HG03442 (cell line): ENCODE data around the gene KRTAP5-5.

ENCODE experiments used
- ATAC-seq: cut with Tn5 transposase; IDR thresholded peaks from one replicate; pipeline ENCODE4 v1.9.1; 2021; ENCODE audit warnings: mild to moderate bottlenecking, moderate library complexity; ENCODE audit not compliant: unreplicated experiment

KRTAP5-5 gene

DNA sequence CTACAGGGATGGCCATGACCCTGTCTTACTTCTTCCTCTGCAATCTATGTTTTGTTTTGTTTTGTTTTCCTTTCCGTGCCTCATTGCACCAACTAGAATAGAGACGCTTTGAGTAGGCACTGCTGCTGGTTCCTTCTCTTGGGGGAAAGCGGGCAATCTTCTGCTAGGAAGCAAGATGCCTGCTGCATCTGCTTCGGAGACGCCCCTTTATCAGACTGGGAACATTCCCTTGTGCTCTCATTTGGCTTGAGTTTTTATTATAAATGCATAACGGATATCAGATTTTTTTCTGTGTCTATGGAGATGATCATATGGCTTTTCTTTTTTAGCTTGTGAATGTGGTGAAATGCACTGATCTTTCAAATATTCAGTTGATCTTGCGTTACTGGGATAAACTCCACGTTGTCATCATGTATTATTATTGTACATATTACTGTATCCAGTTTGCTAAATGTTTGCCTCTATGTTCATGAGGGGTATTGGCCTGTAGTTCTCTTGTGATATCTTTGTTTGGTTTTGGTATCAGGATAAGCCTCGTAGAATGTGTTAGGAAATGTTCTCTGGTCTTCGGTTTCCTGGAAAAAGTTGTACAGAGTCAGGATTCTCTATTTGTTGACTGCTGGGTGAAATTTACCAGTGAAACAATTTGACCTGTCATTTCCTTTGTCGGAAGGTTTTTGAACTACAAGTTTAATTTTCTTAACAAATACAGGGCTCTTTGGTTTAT is 44.0 kb downstream of the KRTAP5-5 start:
- ATAC-seq: no peak

DNA sequence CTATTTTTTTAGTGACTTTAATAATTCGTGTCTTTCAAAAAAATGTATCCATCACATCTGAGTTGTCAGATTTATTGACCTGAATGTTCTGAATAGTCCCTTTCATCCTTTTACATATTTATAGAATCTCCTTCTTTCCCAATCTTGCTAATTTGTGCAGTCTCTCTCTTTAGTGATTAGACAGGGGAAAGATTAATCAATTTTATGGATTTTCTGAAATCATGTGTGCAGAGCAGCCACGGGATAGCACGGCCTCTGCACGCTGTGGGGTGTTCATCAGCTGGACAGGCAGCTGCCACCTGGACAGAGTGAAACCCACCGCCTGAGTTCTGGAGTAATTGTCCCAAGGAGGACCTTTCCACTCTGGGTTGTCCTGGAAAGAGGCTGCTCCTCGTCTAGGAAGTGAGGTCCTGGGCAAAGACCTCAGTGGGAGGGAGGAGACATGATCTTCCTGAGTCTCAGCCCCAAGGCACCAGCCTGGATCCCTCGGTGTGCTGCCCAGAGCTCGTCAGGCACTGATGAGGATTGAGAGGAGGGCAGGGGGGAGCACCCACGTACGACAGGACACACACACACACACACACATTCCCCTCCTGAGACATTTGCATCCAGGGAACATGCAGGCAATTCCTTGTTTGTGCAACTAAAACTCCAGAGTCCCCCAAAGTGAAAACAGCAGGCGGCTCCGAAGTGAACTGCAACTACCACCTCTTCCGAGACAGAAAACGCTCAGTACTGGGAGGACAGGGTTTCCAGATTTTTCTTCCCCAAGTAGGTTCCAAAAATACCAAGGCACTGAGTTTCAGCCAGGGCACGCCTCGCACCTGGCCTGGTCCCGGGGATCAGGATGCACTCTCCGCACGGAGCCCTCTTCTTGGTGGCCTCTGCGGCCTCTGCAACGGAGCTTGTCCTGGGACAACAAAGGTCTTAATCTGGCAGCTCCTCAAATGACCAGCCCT is 44.9 kb downstream of the KRTAP5-5 start:
- no peak for ATAC-seq

DNA sequence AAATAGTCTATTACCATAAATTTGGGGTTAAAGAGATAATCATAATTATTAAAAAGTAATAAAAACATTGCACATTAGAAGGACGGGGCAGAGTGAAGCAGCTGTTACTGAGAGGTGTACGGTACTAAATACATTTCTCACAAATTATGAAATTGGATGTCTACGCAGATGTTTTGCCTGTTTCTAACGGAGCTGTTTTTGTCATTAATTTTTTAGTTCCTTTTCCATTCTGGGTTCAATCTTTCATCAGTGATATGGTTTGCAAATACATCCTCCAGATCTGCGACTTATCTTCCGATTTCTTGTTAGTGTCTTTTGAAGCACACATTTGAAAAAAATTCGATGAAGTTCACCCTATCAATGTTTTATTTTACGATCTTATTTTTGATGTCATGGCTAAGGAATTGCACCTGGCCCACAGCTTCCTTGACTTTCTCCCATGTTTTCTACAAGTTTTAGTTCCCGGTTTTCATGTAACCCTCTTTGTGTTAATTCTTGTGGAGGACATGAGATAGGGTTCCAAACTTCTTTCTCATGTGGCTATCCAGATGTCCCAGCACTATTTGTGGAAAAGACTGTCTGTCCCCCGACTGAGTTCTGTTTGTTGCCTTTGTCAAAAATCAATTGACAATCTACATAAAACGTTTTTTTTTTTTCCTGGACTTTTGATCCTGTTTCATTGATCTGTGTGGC is 46.1 kb downstream of the KRTAP5-5 start:
- no peak for ATAC-seq

DNA sequence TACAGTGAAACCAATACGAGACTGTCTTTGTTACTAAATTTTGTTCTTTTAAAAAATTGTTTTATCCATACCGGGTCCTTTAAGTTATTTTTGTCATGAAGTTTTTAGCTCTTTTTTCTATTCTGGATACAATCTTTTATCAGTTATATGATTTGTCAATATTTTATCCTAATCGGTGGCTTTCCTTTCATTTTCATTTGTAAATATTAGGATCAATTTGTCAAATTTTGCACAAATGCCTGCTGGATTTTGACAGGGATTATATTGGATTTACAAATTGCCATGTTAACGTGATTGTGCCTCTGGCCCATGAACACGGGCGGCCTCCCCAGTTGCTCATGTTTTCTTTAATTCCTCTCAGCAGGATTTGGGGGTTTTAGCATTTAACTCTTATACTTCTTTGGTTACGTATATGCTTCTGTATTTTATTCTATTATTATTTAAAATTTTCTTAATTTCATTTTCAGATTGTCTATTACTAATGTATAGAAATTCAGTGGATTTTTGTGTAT is 46.7 kb downstream of the KRTAP5-5 start:
- ATAC-seq: no peak

DNA sequence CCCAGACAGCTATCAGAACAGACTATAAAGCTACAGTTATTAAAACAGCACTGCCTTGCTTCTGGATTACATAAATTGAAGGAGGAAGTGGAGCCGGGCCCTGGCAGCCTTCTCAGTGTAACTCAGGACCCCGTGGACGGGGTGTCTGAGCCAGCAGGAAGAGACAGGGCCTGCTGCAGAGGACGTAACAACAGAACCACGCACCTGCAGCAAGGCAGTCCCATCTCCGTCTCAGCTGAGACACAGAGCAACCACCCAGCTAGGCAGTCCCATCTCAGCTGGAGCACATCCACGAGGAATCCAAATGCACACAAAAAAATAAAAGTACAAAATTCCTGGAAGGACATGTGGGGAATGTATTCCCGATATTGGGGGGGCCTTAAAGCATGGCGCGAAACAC is 50.3 kb downstream of the KRTAP5-5 start:
- no peak for ATAC-seq
